ENCODE results near the gene ATAD3B. TPM values are rescaled to one million over a fixed set of nuclear protein-coding genes. Genes with fewer than 3 reads are reported as not detected.

Gene ATAD3B
- total and polyA plus RNA-seq, 2 of the 13 experiments (the other 11 are each of a cell fraction or from before 2014, with no cell fraction given): 9.6 to 31.1 TPM

DNA sequence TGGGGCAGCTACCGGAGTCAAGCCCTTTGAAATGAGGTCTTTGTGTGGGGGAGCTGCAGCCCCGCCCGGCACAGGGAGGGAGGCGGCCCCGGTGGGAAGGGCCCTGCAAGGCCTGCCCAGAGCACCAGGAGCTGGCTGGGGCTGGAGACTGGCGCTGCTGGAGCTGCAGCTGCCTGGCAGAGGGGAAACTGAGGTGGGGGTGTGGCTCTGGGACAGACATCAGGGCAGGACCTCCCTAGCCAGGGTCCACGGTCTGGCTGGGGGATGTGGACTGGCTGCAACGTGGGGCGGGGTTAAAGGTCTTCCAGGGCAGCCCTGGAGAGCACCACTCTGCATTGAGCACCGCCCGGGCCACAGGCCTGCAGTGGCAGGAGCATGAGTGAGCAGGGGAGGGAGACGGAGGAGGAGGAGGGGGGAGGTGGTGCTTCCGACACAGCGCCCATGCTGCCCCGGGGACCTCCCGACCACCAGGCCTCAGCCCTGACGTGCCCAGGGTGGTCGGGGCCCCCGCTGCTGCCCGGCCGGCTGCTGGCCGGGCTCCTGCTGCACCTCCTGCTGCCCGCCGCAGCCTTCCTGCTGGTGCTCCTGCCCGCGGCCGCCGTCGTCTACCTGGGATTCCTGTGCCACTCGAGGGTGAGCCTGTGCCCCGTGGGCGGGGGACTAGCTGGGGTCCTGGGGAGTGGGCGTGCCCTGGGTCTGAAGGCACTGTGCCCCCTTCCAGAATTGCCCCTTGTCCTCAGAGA is 45.6 kb upstream of the ATAD3B start (continued):
- TF ChIP-seq ZNF33B (CRISPR knock-in tag; IDR thresholded peaks at IDR 0.05): no peak
- no peak for TF ChIP-seq ZNF83 (CRISPR knock-in tag; IDR thresholded peaks at IDR 0.05; ENCODE audit: borderline replicate concordance)
- no peak for TF ChIP-seq ZBTB8A (CRISPR knock-in tag; IDR thresholded peaks at IDR 0.05; ENCODE audit: borderline replicate concordance, low read depth)
- TF ChIP-seq, protein P1, sequence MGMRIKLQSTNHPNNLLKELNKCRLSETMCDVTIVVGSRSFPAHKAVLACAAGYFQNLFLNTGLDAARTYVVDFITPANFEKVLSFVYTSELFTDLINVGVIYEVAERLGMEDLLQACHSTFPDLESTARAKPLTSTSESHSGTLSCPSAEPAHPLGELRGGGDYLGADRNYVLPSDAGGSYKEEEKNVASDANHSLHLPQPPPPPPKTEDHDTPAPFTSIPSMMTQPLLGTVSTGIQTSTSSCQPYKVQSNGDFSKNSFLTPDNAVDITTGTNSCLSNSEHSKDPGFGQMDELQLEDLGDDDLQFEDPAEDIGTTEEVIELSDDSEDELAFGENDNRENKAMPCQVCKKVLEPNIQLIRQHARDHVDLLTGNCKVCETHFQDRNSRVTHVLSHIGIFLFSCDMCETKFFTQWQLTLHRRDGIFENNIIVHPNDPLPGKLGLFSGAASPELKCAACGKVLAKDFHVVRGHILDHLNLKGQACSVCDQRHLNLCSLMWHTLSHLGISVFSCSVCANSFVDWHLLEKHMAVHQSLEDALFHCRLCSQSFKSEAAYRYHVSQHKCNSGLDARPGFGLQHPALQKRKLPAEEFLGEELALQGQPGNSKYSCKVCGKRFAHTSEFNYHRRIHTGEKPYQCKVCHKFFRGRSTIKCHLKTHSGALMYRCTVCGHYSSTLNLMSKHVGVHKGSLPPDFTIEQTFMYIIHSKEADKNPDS (CRISPR knock-in tag; IDR thresholded peaks at IDR 0.05): peak; percentile 40; the same call in 1 of the 2 replicates
- no peak for TF ChIP-seq ZNF75D (CRISPR knock-in tag; IDR thresholded peaks at IDR 0.05; ENCODE audit: borderline replicate concordance)
- peak; percentile 52; the same call in 1 of the 2 replicates for TF ChIP-seq ZNF788 (CRISPR knock-in tag; IDR thresholded peaks at IDR 0.05; ENCODE audit: borderline replicate concordance)
- TF ChIP-seq PBX3 (CRISPR knock-in tag; IDR thresholded peaks at IDR 0.05; ENCODE audit: borderline replicate concordance): no peak
- peak; percentile 47; the same call in 1 of the 2 replicates for TF ChIP-seq PHF20 (CRISPR knock-in tag; IDR thresholded peaks at IDR 0.05)
- TF ChIP-seq NBN (conservative IDR thresholded peaks at IDR 0.05): no peak
- TF ChIP-seq, protein P2, sequence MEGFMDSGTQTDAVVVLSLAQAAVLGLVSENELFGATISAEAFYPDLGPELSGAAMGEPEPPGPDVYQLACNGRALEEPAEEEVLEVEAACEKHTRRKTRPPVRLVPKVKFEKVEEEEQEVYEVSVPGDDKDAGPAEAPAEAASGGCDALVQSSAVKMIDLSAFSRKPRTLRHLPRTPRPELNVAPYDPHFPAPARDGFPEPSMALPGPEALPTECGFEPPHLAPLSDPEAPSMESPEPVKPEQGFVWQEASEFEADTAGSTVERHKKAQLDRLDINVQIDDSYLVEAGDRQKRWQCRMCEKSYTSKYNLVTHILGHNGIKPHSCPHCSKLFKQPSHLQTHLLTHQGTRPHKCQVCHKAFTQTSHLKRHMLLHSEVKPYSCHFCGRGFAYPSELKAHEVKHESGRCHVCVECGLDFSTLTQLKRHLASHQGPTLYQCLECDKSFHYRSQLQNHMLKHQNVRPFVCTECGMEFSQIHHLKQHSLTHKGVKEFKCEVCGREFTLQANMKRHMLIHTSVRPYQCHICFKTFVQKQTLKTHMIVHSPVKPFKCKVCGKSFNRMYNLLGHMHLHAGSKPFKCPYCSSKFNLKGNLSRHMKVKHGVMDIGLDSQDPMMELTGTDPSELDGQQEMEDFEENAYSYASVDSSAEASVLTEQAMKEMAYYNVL (CRISPR knock-in tag; IDR thresholded peaks at IDR 0.05; ENCODE audit: borderline replicate concordance): no peak; the same call in 1 of the 2 replicates
- TF ChIP-seq NFKBIZ (CRISPR knock-in tag; IDR thresholded peaks at IDR 0.05): no peak
- no peak for TF ChIP-seq ZNF841 (CRISPR knock-in tag; IDR thresholded peaks at IDR 0.05; ENCODE audit: borderline replicate concordance)
- peak; percentile 36; the same call in 1 of the 2 replicates for TF ChIP-seq ZNF274 (CRISPR knock-in tag; IDR thresholded peaks at IDR 0.05)
- TF ChIP-seq TSC22D2 (CRISPR knock-in tag; IDR thresholded peaks at IDR 0.05; ENCODE audit: borderline replicate concordance): no peak
- peak; percentile 47; the same call in 1 of the 2 replicates for TF ChIP-seq ZNF672 (CRISPR knock-in tag; IDR thresholded peaks at IDR 0.05)
- 0 out of 2 replicates have a peak, but pooled peaks have one; percentile 9 for TF ChIP-seq ZNF331 (CRISPR knock-in tag; IDR thresholded peaks at IDR 0.05)
- TF ChIP-seq ATF7-NPFF (CRISPR knock-in tag; IDR thresholded peaks at IDR 0.05; ENCODE audit: low read depth): peak; percentile 74
- TF ChIP-seq, protein P3, sequence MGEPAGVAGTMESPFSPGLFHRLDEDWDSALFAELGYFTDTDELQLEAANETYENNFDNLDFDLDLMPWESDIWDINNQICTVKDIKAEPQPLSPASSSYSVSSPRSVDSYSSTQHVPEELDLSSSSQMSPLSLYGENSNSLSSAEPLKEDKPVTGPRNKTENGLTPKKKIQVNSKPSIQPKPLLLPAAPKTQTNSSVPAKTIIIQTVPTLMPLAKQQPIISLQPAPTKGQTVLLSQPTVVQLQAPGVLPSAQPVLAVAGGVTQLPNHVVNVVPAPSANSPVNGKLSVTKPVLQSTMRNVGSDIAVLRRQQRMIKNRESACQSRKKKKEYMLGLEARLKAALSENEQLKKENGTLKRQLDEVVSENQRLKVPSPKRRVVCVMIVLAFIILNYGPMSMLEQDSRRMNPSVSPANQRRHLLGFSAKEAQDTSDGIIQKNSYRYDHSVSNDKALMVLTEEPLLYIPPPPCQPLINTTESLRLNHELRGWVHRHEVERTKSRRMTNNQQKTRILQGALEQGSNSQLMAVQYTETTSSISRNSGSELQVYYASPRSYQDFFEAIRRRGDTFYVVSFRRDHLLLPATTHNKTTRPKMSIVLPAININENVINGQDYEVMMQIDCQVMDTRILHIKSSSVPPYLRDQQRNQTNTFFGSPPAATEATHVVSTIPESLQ (CRISPR knock-in tag; conservative IDR thresholded peaks at IDR 0.05): no peak
- 0 out of 2 replicates have a peak, but pooled peaks have one; percentile 60 for TF ChIP-seq MTA1 (CRISPR knock-in tag; IDR thresholded peaks at IDR 0.05; ENCODE audit: borderline replicate concordance)
- no peak for TF ChIP-seq GLI4 (CRISPR knock-in tag; IDR thresholded peaks at IDR 0.05; ENCODE audit: borderline replicate concordance)
